HG03354 (cell line): ENCODE results near the gene FBXL17.

Source experiments
- ATAC-seq: cut with Tn5 transposase; IDR thresholded peaks from one replicate; pipeline ENCODE4 v1.9.1; 2021; ENCODE audit warnings: mild to moderate bottlenecking; ENCODE audit not compliant: unreplicated experiment, poor library complexity, severe bottlenecking

The FBXL17 gene

GRCh38 chr5:108260858-108261170 lies 121.1 kb downstream of the FBXL17 start:
- ATAC-seq, result no peak

- peak; percentile 98 for ATAC-seq
These were observed 121.6 kb downstream of the FBXL17 start for GRCh38 chr5:108260117-108260857.

DNA sequence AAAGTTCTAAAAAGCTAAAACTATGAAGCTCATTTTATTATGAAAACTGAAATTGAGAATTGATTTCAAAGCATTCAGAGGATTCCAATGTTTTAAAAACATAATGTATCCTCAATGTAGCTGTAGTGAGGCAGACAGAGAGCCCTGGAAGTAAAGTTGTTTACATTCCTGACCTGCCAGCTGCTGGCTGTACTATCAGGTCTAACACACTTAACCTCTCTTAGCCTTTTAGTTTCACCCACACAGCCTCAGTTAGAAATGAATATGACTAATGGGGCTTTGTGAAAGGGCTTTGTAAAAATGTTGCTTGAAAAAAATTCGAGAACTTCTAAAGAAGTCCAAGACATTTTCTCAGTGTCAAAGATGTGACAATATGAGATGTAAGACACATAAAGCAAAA lies 122.6 kb downstream of the FBXL17 start:
- ATAC-seq, result no peak

DNA sequence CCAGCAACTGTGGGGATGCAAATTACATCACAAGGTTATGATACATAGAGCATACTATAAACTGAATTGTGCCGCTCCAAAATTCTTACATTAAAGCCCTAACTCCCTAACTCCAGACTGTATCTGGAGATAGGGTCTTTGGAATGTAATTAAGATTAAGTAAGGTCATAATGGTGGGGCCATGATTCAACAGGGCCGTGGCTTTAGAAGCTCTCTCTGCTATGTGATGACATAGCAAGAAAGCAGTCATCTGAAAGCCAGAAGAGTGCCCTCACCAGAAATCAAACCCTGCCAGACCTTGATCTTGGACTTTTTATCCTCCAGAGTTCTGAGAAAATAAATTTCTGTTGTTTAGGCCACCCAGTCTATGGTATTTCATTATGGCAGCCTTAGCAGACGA lies 123.9 kb downstream of the FBXL17 start:
- no peak for ATAC-seq

GRCh38 chr5:108255468-108255867 lies 126.4 kb downstream of the FBXL17 start:
- no peak for ATAC-seq

- no peak for ATAC-seq
These were observed 130.5 kb downstream of the FBXL17 start for GRCh38 chr5:108251350-108251749.

DNA sequence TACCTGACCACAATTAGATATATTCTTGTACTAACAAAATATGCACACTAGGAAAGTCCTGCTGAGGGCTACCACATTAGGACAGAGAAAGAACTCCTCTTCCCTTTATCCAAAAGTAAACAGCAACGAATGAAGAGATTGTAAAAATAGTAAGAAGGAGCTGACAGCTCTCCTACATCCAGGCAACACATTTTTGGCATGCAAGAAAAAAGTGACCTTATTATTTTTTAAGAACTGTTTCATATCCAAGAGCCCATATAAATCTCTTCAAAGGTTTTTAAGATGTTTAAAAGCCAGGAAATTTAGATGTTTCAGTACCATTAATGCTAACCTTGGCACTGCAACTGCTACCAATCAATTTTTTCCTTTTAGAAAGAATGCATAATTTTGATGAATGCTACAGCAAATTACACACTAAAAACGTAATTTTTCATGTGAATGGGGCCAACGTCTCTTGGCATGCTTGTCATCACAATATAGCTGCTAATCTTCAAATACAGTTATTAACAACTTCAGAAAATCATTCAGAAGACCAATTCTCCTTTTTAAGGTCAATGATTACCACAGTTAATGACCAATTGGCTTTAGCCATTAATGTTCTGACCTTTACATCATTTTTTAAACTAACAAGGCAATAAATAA lies 132.0 kb downstream of the FBXL17 start:
- ATAC-seq, result no peak

- ATAC-seq, result no peak
These were observed 132.7 kb downstream of the FBXL17 start for GRCh38 chr5:108249095-108249784.

DNA sequence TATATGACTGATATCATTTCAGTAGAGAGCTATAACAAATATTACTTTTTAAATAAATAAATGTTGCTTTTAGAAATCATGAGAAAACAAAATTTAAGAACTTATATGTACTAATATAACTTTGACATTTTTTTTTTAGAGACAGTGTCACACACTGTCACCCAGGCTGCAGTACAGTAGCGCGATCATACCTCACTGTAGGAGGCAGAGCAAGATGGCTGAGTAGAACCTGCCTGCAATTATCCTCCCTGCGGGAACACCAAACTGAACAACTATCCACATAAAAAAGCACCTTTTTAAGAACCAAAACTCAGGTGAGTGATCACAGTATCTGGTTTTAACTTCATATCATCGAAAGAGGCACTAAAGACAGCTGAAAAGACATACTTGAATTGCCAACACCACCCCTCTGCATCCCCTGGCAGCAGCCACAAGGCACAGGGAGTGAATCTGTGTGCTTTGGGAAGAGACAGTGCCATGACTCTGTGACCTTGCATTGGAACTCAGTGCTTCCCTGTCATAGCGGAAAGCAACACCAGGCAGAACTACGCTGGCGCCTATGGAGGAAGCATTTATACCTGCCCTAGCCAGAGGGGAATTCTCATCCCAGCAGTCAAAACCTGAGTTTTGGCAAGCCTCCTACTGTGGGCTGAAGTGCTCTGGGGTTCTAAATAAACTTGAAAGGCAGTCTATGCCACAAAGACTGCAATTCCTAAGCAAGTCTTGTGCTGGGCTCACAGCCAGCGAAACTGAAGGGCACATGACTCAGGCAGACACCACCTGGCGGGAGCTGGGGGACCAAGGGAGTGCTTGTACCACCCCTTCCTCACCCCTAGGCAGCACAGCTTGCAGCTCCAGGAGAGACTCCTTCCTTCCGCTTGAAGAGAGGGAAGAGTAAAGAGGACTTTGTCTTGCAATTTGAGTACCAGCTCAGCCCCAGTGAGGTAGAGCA lies 142.7 kb downstream of the FBXL17 start:
- no peak for ATAC-seq

DNA sequence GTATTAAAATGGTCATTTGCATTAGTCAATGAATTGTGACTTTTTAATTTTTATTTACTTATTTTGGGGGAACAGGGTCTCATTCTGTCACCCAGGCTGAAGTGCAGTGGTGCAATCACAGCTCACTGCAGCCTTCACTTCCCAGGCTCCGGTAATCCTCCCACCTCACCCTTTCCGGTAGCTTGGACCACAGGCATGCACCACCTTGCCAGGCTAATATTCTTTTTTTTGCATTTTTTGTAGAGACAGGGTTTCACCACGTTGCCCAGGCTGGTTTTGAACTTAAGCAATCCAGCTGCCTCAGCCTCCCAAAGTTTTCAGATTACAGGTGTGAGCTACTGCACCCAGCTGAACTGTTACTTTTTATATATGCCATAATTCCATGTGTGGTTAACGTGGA lies 143.4 kb downstream of the FBXL17 start:
- no peak for ATAC-seq

GRCh38 chr5:108233617-108234155 lies 148.2 kb downstream of the FBXL17 start:
- ATAC-seq, result no peak

DNA sequence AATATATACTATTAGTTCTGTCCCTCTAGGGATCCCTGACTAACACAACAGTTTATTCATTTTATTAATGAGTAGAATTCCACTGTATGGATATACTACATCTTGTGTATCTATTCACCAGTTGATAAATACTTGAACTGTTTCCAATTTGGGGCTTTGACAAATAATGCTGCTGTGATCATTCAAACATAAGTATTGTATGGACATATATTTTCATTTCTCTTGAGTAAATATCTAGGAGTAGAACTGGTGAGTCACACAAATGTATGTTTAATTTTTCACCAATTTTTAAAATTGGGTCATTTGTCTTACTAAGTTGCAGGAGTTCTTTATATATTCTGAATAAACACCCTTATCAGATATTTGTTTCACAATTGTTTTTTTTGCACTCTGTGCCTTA lies 149.1 kb downstream of the FBXL17 start:
- ATAC-seq, result no peak

- no peak for ATAC-seq
These were observed 159.9 kb downstream of the FBXL17 start for GRCh38 chr5:108222011-108222410.

- no peak for ATAC-seq
These were observed 161.1 kb downstream of the FBXL17 start for GRCh38 chr5:108220834-108221233.

GRCh38 chr5:108216890-108217289 lies 165.0 kb downstream of the FBXL17 start:
- ATAC-seq, result no peak

DNA sequence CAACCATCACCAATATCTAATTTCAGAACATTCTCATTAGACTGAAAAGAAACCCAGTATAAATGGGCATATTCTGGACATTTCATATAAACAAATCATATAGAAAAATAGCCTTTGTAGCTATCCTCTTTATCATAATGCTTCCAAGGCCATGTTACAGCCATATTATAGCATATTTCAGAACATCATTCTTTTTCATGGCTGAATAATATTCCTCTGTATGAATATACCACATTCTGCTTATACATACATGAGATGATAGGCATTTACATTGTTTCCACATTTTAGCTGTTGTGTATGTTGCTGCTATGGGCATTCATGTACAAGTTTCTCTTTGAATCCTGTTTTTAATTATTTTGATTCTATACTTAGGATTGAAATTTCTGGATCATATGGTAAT lies 167.0 kb downstream of the FBXL17 start:
- no peak for ATAC-seq

GRCh38 chr5:108212775-108213346 lies 169.0 kb downstream of the FBXL17 start:
- ATAC-seq, result no peak

DNA sequence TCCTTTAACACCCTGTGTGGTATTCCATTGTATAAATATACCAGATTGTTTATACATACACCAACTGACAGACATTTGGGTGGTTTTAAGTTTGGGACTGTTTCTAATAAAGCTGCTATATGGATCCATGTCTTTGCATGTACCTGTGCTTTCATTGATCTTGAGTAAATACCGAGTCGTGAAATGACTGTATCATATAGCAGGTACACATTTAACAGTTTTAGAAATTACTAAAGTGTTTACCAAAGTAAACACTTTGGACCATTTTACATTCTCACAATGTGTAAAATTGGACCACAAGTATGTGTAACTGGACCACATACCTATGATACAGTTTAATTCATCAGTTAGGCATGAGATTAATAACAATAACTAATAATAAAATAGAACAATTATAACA lies 175.2 kb downstream of the FBXL17 start:
- ATAC-seq, result no peak

DNA sequence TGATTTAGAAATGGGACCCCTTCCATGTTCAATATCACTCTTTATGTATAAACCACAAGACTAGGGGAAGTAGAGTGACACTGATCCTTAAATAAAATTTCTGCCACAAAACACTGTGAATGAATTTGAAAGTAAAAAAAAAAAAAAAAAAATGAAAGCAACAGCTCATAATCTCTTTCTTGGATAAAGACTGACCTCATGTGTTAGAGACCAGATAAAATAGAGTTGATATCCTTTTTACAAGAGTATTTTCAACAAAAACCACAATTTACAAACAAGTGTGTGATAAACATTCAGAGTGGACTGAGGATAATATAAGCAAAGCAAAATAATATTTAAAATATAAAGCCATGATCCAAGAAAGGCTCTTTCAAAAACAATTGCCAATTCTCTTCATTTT lies 180.2 kb downstream of the FBXL17 start:
- ATAC-seq, result no peak

DNA sequence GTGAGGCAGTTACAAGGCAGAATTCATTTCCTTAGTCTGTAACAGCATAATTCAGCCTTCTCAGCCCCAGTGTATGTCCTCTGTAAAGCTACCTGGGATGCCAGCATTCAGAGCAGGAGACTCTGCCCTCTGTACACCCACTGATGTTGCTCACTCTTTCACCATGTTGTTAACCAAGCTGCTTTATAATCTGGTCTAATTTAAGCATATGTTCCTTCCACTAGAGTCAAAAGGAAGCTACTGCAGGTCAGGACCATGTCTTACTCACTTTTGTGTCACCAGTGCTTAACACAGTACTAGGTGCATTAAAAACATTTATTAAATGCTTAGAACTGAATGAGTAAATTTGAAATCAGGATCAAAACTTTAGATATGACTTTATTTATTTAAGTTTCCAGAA lies 185.6 kb downstream of the FBXL17 start:
- no peak for ATAC-seq
